Erythroblast (primary cell): ENCODE data around the gene LAGE3.

Experiments
- GATA1 ChIP-seq: IDR thresholded peaks from 2 replicates; pipeline ENCODE4 v1.6.1; 2011; ENCODE audit warnings: low read depth, mild to moderate bottlenecking, control low read depth, low read length, moderate library complexity
- POLR2A ChIP-seq: IDR thresholded peaks from 2 replicates; pipeline ENCODE4 v1.6.1; 2011; ENCODE audit warnings: mild to moderate bottlenecking, low read length

- no peak for TF ChIP-seq POLR2A
- TF ChIP-seq GATA1: no peak
These were observed 49.4 kb downstream of the LAGE3 start for GRCh38 chrX:154429711-154430110.
